MM.1S (cell line): ENCODE data around the gene ULK1.

Source experiments
- DNase-seq: peaks from one replicate; pipeline ENCODE4 v3.0.0-alpha.2; 2015
- H2AFZ ChIP-seq: fragments of 300-600 bp; sonication (generic); 2 replicates; pipeline ENCODE4 v1.6.0; 2016; ENCODE audit warnings: antibody characterized with exemption, low read length
- H3F3A ChIP-seq: fragments of 300-600 bp; sonication (generic); 2 replicates; pipeline ENCODE4 v1.6.1; 2016; ENCODE audit warnings: mild to moderate bottlenecking, antibody characterized with exemption, low read length, moderate library complexity, mixed read lengths; ENCODE audit not compliant: insufficient read depth
- H3K27ac ChIP-seq: fragments of 300-600 bp; sonication (generic); 2 replicates; pipeline ENCODE4 v1.5.1; 2016; ENCODE audit warnings: mild to moderate bottlenecking, low read length
- H3K27me3 ChIP-seq: fragments of 300-600 bp; sonication (generic); replicated peaks from 2 replicates; pipeline ENCODE4 v1.6.0; 2016; ENCODE audit warnings: low read length; ENCODE audit not compliant: insufficient read depth
- H3K36me3 ChIP-seq: fragments of 300-600 bp; sonication (generic); replicated peaks from 2 replicates; pipeline ENCODE4 v1.6.1; 2016; ENCODE audit warnings: mild to moderate bottlenecking, low read length, mixed read lengths; ENCODE audit not compliant: insufficient read depth
- H3K4me1 ChIP-seq: fragments of 300-600 bp; sonication (generic); 2 replicates; pipeline ENCODE4 v1.6.1; 2016; ENCODE audit warnings: low read length, mixed read lengths
- H3K4me2 ChIP-seq: fragments of 300-600 bp; sonication (generic); 2 replicates; pipeline ENCODE4 v1.6.0; 2016; ENCODE audit warnings: low read depth, low read length
- H3K4me3 ChIP-seq: fragments of 300-600 bp; sonication (generic); 2 replicates; pipeline ENCODE4 v1.5.1; 2016; ENCODE audit warnings: low read length, mixed read lengths
- H3K79me2 ChIP-seq: fragments of 300-600 bp; sonication (generic); 2 replicates; pipeline ENCODE4 v1.6.1; 2016; ENCODE audit warnings: mixed run types, low read length, mixed read lengths
- H3K9ac ChIP-seq: fragments of 300-600 bp; sonication (generic); 2 replicates; pipeline ENCODE4 v1.6.1; 2016; ENCODE audit warnings: low read length, mixed read lengths
- H3K9me2 ChIP-seq: fragments of 300-600 bp; sonication (generic); replicated peaks from 2 replicates; pipeline ENCODE4 v1.6.1; 2016; ENCODE audit warnings: mild to moderate bottlenecking, low read length, mixed read lengths; ENCODE audit not compliant: insufficient read depth
- H3K9me3 ChIP-seq: fragments of 300-600 bp; sonication (generic); replicated peaks from 2 replicates; pipeline ENCODE4 v1.6.1; 2016; ENCODE audit warnings: mild to moderate bottlenecking, low read length, mixed read lengths; ENCODE audit not compliant: insufficient read depth
- H4K20me1 ChIP-seq: fragments of 300-600 bp; sonication (generic); 2 replicates; pipeline ENCODE4 v1.6.1; 2016; ENCODE audit warnings: mild to moderate bottlenecking, low read length, moderate library complexity, mixed read lengths; ENCODE audit not compliant: insufficient read depth
- EZH2 ChIP-seq: fragments of 300-600 bp; sonication (generic); optimal IDR thresholded peaks from 2 replicates; pipeline ENCODE3; 2017; ENCODE audit warnings: low read depth, mild to moderate bottlenecking, antibody characterized with exemption, low read length, mixed read lengths
- EZH2phosphoT487 ChIP-seq: fragments of 300-600 bp; sonication (generic); IDR thresholded peaks from 2 replicates; pipeline ENCODE4 v1.6.1; 2018; ENCODE audit warnings: antibody characterized with exemption, low read length
- TF ChIP-seq, protein P1 (sequence below): fragments of 300-600 bp; sonication (generic); IDR thresholded peaks from 2 replicates; pipeline ENCODE4 v1.5.1; 2016; ENCODE audit warnings: antibody characterized with exemption, low read length, mixed read lengths

The ULK1 gene

DNA sequence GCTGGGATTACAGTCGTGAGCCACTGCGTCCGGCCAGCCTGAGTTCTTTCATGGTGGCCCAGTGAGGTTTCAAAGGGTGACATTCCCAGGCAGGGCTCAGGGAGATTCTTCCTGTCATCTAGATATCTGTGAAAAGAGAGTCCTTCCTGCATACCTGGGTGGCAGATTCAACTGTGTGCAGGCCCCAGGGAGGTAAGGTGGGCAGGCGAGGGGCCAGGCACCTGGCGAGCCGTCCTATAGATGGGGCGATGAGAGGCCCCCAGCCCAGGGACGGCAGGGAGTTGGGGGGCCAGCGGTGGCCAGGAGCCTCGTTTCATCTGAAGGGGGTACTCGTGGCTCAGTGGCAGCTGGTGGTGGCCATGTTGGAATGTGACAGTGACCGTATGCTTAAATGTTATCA lies 48.2 kb downstream of the ULK1 start:
- H3K9me3 ChIP-seq, result no peaks in the 10 kb centered on the region
- no peak overlapping the region for H3K4me3 ChIP-seq
- no peak overlapping the region for H3K4me2 ChIP-seq
- no peaks in the 10 kb centered on the region for H3K9me2 ChIP-seq
- H3K9ac ChIP-seq, result no peak overlapping the region
- H3K27me3 ChIP-seq, result no peaks in the 10 kb centered on the region
- H4K20me1 ChIP-seq, result no peaks in the 10 kb centered on the region
- TF ChIP-seq, protein P1, sequence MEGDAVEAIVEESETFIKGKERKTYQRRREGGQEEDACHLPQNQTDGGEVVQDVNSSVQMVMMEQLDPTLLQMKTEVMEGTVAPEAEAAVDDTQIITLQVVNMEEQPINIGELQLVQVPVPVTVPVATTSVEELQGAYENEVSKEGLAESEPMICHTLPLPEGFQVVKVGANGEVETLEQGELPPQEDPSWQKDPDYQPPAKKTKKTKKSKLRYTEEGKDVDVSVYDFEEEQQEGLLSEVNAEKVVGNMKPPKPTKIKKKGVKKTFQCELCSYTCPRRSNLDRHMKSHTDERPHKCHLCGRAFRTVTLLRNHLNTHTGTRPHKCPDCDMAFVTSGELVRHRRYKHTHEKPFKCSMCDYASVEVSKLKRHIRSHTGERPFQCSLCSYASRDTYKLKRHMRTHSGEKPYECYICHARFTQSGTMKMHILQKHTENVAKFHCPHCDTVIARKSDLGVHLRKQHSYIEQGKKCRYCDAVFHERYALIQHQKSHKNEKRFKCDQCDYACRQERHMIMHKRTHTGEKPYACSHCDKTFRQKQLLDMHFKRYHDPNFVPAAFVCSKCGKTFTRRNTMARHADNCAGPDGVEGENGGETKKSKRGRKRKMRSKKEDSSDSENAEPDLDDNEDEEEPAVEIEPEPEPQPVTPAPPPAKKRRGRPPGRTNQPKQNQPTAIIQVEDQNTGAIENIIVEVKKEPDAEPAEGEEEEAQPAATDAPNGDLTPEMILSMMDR, result no peak
- no peak for TF ChIP-seq EZH2phosphoT487
- TF ChIP-seq EZH2, result no peak
- H3K79me2 ChIP-seq, result no peaks in the 10 kb centered on the region
- no peak overlapping the region for H3K27ac ChIP-seq
- H3K36me3 ChIP-seq, result no peaks in the 10 kb centered on the region
- H3F3A ChIP-seq, result no peaks in the 10 kb centered on the region
- no peak overlapping the region for H2AFZ ChIP-seq
- H3K4me1 ChIP-seq, result no peaks in the 10 kb centered on the region
- no peak for DNase-seq

DNA sequence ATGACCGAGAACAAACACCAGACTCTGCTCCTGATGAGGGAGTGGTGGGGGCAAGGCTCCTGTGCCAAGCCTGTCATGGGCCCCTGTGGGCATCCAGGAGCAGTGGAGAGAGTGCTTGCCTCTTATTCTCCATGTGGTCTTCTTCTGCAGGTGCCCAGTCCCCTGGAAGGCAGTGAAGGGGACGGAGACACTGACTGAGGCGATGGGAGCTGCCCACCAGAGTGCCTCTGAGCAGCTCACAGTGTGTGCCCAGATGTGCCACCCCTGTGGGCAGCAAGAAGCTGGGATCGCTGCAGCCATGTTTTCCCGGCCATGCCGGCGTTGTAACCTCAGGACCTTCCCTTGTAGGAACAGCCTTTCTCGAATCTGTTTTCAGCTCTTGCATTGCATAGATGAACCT lies 49.0 kb downstream of the ULK1 start:
- Histone ChIP-seq H3K36me3 (no peaks in the 10 kb centered on the region), H3K4me2 (no peak overlapping the region), H3K4me1 (no peaks in the 10 kb centered on the region)

DNA sequence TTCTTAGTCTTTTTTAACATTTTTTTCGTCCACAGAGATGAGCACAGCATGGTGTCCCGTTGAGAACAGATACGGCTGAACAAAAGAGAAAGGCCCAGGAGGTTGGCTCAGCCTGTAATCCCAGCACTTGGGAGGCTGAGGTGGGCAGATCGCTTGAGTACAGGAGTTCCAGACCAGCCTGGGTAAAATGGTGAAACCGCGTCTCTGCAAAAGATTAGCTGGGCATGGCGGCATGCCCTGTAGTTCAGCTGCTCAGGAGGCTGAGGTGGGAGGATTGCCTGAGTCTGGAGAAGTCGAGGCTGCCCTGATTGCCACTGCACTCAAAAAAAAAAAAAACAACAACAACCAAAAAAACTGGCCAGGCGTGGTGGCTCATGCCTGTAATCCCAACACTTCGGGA lies 49.5 kb downstream of the ULK1 start:
- Histone ChIP-seq H3K4me2 (no peak overlapping the region), H3K4me3 (no peak overlapping the region), H3K9ac (no peak overlapping the region), H3K4me1 (no peaks in the 10 kb centered on the region), H3K36me3 (no peaks in the 10 kb centered on the region), H2AFZ (no peak overlapping the region), H3K9me2 (no peaks in the 10 kb centered on the region), H3K27ac (no peak overlapping the region), H3K9me3 (no peaks in the 10 kb centered on the region), H4K20me1 (no peaks in the 10 kb centered on the region), H3K27me3 (no peaks in the 10 kb centered on the region), H3K79me2 (no peaks in the 10 kb centered on the region), H3F3A (no peaks in the 10 kb centered on the region)
- no peak for DNase-seq
- TF ChIP-seq EZH2phosphoT487 (no peak), EZH2 (no peak)
- TF ChIP-seq, protein P1, result no peak

More for the DNA sequence above, 49.0 kb downstream of the ULK1 start:
- Histone ChIP-seq H2AFZ (no peak overlapping the region), H3K9ac (no peak overlapping the region), H3K27ac (no peak overlapping the region), H3K9me3 (no peaks in the 10 kb centered on the region), H3F3A (no peaks in the 10 kb centered on the region), H3K4me3 (no peak overlapping the region), H4K20me1 (no peaks in the 10 kb centered on the region), H3K79me2 (no peaks in the 10 kb centered on the region), H3K27me3 (no peaks in the 10 kb centered on the region), H3K9me2 (no peaks in the 10 kb centered on the region)
- no peak for TF ChIP-seq EZH2
- TF ChIP-seq, protein P1, result no peak
- no peak for TF ChIP-seq EZH2phosphoT487
- DNase-seq, result no peak
